GM19438 (cell line): ENCODE results near the gene CRYGS.

Experiments
- ATAC-seq: cut with Tn5 transposase; IDR thresholded peaks from one replicate; pipeline ENCODE4 v1.9.1; 2021; ENCODE audit warnings: low read depth; ENCODE audit not compliant: unreplicated experiment

CRYGS gene

DNA sequence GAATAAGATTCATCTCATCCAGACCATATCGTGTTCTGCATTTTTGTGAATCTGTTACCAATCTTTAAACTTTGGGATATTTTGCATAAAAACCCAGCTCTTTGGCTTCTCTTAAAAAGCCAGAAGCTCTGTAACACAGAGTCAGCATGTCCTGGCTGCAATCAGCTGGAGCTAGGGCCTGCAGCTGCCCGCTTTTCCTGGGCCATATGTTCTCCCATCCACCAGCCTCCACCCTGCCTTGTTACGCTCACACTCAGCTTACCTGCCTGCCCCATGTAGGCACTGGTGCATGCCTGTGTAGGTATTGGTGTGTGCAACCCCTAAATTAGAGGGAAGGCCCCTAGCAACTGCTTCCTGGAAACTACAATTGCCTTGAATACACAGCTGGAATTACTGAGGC lies 48.2 kb downstream of the CRYGS start:
- ATAC-seq = no peak

DNA sequence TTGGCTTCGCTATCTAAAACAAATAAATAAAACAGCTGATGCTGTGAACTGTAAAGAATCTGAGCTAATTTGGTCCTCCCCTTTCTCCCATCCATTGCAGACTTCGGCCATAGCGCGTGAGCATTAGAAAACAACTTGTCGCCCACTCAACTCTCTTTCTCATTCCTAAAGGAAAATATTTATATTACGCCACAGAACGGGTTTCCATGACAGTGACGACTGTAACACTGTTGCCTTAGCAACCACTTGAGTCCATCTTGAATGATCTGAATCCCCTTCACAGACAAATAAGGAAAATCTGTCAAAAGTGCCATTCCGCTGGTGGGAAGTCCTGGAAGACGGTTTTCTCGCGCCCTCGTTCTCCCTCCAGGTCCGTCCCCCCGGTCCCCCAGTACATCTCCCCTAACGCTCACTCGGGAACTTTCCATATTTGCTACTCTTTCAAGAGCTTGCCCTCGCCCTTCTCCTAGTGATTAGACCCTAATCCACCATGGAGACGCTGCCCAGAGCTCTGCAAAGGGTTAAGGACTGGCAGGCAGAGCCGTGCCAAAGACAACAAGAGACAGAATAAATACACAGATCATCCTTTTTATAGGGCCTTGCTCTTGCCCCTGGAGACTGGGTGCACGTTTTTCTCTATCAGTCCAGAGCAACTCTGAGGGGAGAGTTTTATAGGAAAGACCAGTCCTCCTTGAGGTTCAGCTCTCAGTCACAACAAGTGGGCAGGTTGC lies 50.5 kb downstream of the CRYGS start:
- ATAC-seq = no peak

DNA sequence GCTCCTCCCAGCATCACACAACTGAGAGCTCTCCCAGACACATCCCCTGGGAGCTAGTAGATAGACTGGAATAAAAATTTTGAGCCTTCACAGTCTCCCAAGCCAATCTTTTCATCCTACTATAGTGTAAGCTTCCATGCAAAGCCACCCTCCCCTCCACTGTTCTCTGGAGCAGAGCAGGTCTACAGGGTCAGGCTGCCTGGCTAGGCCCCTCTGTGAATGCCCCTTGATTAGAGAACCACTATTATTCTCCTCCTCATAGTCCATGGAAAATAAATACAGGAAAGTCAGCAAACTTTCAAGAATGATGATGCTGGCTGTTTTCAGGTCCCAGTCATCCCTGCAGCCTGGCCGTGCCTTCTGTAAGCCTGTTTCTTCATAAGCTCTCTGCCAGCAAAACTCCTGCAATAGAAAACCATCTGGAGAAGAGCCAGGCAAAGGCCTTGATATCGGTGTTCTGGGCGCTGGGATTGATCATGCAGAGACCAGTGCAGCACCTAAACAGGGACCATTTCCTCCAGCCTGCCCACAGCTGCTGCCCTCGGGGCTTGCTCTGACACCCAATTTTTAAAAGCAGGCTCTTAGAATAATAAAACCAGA lies 51.7 kb downstream of the CRYGS start:
- no peak for ATAC-seq

DNA sequence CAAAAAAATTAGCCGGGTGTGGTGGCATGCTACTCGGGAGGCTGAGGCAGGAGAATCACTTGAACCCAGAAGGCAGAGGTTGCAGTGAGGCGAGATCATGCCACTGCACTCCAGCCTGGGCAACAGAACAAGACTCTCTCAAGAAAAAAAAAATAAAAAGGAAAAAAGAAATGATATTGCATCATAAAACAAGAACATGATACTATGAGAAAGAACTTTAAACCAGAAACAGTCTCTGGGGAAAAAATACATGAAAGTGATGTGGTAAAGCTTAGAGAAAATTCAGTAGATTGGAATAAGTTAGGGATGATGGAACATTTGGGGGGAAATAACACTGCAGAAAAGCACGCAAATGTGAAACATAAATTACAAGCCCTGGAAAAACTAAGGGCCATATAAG lies 54.7 kb downstream of the CRYGS start:
- no peak for ATAC-seq
